Suprapubic skin (tissue), 4 donors: ENCODE results near the gene SEPTIN8. TPM values are rescaled to one million over a fixed set of nuclear protein-coding genes. Genes with fewer than 3 reads are reported as not detected.

Source experiments
- DNase-seq, 2 donors: peaks; one replicate each; pipeline ENCODE4 v3.0.0-alpha.2; 2019; ENCODE audit warnings: low spot score in 2 of 2
- H3K27ac ChIP-seq: fragments of 200-600 bp; sonication (generic); one replicate; pipeline ENCODE4 v1.5.1; 2019
- H3K27me3 ChIP-seq: fragments of 200-600 bp; sonication (generic); one replicate; pipeline ENCODE4 v1.5.1; 2019
- H3K36me3 ChIP-seq: fragments of 200-600 bp; sonication (generic); one replicate; pipeline ENCODE4 v1.5.1; 2019
- H3K4me1 ChIP-seq: fragments of 200-600 bp; sonication (generic); one replicate; pipeline ENCODE4 v1.5.1; 2019
- H3K4me3 ChIP-seq: fragments of 200-600 bp; sonication (generic); one replicate; pipeline ENCODE4 v1.5.1; 2019; ENCODE audit warnings: mild to moderate bottlenecking
- H3K9me3 ChIP-seq: fragments of 200-600 bp; sonication (generic); one replicate; pipeline ENCODE4 v1.5.1; 2019
- CTCF ChIP-seq, 2 donors: fragments of 200-600 bp in 1 of 2; fragments of 450-650 bp in 1 of 2; sonication (generic) in 1 of 2; IDR thresholded peaks; one replicate each; pipeline ENCODE4 v1.5.1; 2016 to 2019; ENCODE audit warnings: antibody characterized with exemption in 2 of 2, mild to moderate bottlenecking in 1 of 2, moderate library complexity in 1 of 2
- EP300 ChIP-seq: sonication (generic); formaldehyde crosslinking; IDR thresholded peaks from one replicate; pipeline ENCODE4 v1.6.1; 2017; ENCODE audit warnings: antibody characterized with exemption
- POLR2A ChIP-seq, 2 donors: fragments of 450-650 bp; IDR thresholded peaks; one replicate each; pipeline ENCODE4 v1.6.1; 2017; ENCODE audit warnings: antibody characterized with exemption in 2 of 2, mild to moderate bottlenecking in 2 of 2, moderate library complexity in 2 of 2
- POLR2AphosphoS5 ChIP-seq, 3 donors: sonication (generic); formaldehyde crosslinking; IDR thresholded peaks; one replicate each; pipeline ENCODE4 v1.6.1; 2017; ENCODE audit warnings: antibody characterized with exemption in 3 of 3
- WGBS: methylation state at CpG from one replicate; pipeline ENCODE4 v1.1.5; 2018; 5-methylcytosine and 5-hydroxymethylcytosine counted together
- total RNA-seq, 4 donors: library from RNA; depleted of rRNA; stranded (reverse); fragments of >200 nt; gene quantifications; one replicate each; pipeline ENCODE4 v1.1.0, GENCODE V29; 2016

The SEPTIN8 gene
- total RNA-seq, 4 donors from 2014 or later = 75.9 to 85.0 (median 80.8) TPM

DNA sequence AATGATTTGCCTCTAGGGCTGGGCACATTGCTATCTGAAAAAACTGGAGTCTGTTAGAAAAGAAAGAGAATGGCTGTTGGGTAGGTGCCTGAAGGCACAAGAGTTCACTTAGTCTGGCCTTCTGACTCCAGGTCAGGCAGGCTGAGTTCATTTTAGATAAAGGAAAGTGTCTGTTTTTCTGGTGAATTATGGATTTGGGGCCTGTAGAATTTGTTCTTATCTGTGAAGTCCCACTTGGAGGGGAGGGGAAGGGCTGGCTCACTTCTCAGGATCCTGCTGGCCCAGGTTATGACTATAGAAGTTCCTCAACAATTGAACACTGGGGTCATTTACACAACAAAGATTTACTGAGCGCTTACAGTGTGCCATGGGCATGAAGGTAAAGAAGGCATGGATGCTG lies 11.5 kb upstream of the SEPTIN8 start:
- DNase-seq = peak in 1 of 2 donors; percentile 15
- Histone ChIP-seq H3K4me3 (no peak overlapping the region), H3K4me1 (no peaks in the 10 kb centered on the region), H3K36me3 (no peaks in the 10 kb centered on the region), H3K27me3 (peaks cover 4% of the 10 kb centered on the region), H3K9me3 (no peaks in the 10 kb centered on the region), H3K27ac (no peak overlapping the region)
- WGBS = 100% methylated on average over 1 of the region's 1 CpG
- no peak for TF ChIP-seq CTCF (IDR thresholded peaks at IDR 0.05)

DNA sequence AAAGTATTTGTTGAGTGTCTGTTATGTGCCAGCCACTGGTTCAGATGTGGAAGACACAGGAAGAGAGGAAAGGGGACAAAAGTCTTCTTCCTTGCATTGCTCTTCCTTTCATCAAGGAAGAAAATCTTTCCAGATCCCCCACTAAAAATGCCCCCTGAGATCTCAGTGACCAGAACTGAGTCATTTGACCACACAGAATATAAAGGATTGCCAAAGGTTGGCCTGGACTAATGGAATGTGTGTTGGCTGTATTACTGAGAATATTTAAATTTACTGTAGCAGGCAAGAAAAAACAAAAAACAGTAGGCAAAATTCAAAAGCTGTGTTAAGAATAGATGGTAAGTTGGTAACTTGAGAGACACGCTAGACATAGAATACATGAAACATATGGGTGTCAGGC lies 10.0 kb upstream of the SEPTIN8 start:
- Histone ChIP-seq H3K27me3 (peaks cover 4% of the 10 kb centered on the region), H3K9me3 (no peaks in the 10 kb centered on the region), H3K4me3 (no peak overlapping the region), H3K27ac (no peak overlapping the region), H3K4me1 (no peaks in the 10 kb centered on the region), H3K36me3 (no peaks in the 10 kb centered on the region)
- DNase-seq = no peak
- TF ChIP-seq POLR2AphosphoS5 (IDR thresholded peaks at IDR 0.05) = no peak
- no peak for TF ChIP-seq CTCF (IDR thresholded peaks at IDR 0.05)
- no peak for TF ChIP-seq POLR2A (IDR thresholded peaks at IDR 0.05)
- TF ChIP-seq EP300 = no peak
- 94% methylated on average over 1 of the region's 1 CpG for WGBS

DNA sequence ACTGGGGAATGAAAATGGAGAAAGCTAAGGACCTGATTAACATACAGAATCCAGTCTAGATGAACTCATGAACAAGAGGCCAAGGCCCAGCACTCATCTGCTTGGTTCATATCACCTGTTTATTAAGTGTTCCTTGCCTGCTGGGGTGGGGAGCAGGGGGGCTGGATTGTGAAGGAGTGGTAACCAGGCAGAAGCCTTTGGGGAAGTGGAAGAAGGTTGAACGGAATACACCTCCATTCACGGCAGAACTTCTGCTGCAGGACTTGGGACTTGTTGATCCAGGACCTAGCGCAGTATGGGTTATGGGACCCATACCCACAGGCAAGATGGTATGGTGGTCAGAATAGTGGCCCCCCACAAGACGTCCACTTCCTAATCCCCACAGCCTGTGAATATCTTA lies 8.8 kb upstream of the SEPTIN8 start:
- 91% methylated on average over 4 of the region's 4 CpGs for WGBS
- TF ChIP-seq POLR2AphosphoS5 (IDR thresholded peaks at IDR 0.05) = no peak
- no peak for TF ChIP-seq CTCF (IDR thresholded peaks at IDR 0.05)
- no peak for TF ChIP-seq POLR2A (IDR thresholded peaks at IDR 0.05)
- no peak for TF ChIP-seq EP300

DNA sequence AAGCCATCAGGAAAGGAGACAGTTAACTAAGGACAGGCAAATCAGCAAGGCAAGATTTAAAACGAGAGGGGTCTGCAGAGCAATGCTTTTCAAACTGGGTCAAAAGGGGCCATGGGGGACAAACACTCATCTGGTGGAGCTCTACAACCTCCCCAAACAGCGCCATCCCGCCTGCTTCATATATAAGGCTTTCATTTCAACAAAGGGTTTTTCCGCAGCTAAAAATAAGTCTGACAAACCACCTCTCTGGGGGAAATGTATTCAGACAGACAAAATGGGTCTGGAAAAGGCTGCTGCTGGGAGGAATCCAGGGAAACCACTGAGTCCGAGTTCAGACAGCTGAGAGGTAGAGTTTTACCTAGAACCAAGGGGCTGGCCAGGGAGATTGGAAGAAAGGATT lies 8.3 kb upstream of the SEPTIN8 start:
- Histone ChIP-seq H3K9me3 (no peaks in the 10 kb centered on the region), H3K27ac (no peak overlapping the region), H3K27me3 (no peaks in the 10 kb centered on the region), H3K4me3 (no peak overlapping the region), H3K4me1 (no peaks in the 10 kb centered on the region), H3K36me3 (no peaks in the 10 kb centered on the region)
- TF ChIP-seq EP300 = no peak
- TF ChIP-seq CTCF (IDR thresholded peaks at IDR 0.05) = no peak
- TF ChIP-seq POLR2AphosphoS5 (IDR thresholded peaks at IDR 0.05) = no peak
- TF ChIP-seq POLR2A (IDR thresholded peaks at IDR 0.05) = no peak
- peak in 1 of 2 donors; percentile 34 for DNase-seq
- WGBS = 75% methylated on average over 5 of the region's 5 CpGs

More for the DNA sequence above, 8.8 kb upstream of the SEPTIN8 start:
- Histone ChIP-seq H3K4me1 (no peaks in the 10 kb centered on the region), H3K27ac (no peak overlapping the region), H3K4me3 (no peak overlapping the region), H3K27me3 (no peaks in the 10 kb centered on the region), H3K36me3 (no peaks in the 10 kb centered on the region), H3K9me3 (no peaks in the 10 kb centered on the region)
- DNase-seq = peak in 1 of 2 donors; percentile 61

- H3K27me3 ChIP-seq = no peaks in the 10 kb centered on the region
- no peaks in the 10 kb centered on the region for H3K9me3 ChIP-seq
- H3K4me1 ChIP-seq = peaks cover 9% of the 10 kb centered on the region
- no peak overlapping the region for H3K27ac ChIP-seq
- peak in 1 of 2 donors; percentile 23 for DNase-seq
- WGBS = 84% methylated on average over 4 of the region's 4 CpGs
- no peaks in the 10 kb centered on the region for H3K36me3 ChIP-seq
- TF ChIP-seq EP300 (no peak), POLR2A (IDR thresholded peaks at IDR 0.05) (no peak)
- H3K4me3 ChIP-seq = no peak overlapping the region
Measured at GRCh38 chr5:132782101-132782500, 5.1 kb upstream of the SEPTIN8 start.

- no peak for TF ChIP-seq EP300
- no peak for TF ChIP-seq CTCF (IDR thresholded peaks at IDR 0.05)
- no peak for TF ChIP-seq POLR2AphosphoS5 (IDR thresholded peaks at IDR 0.05)
- no peak for TF ChIP-seq POLR2A (IDR thresholded peaks at IDR 0.05)
Measured at GRCh38 chr5:132781029-132781428, 4.0 kb upstream of the SEPTIN8 start.

More at GRCh38 chr5:132781029-132781428, 4.0 kb upstream of the SEPTIN8 start:
- 91% methylated on average over 4 of the region's 4 CpGs for WGBS
- Histone ChIP-seq H3K36me3 (no peaks in the 10 kb centered on the region), H3K9me3 (no peaks in the 10 kb centered on the region), H3K27ac (no peak overlapping the region), H3K4me1 (peaks cover 16% of the 10 kb centered on the region), H3K4me3 (no peak overlapping the region), H3K27me3 (no peaks in the 10 kb centered on the region)
- no peak for DNase-seq
